Activated CD4-positive, alpha-beta T cell treated with anti-CD3 and anti-CD28 coated beads, Interleukin-2, amount 50 U/mL, for 1 hour (primary cell): Measurements from ENCODE around the gene SSPN.

Source experiments
- DNase-seq: peaks from one replicate; pipeline ENCODE4 v3.0.0-alpha.2; 2020

Gene SSPN

GRCh38 chr12:26188127-26188526, 7.2 kb upstream of the SSPN start:
- no peak for DNase-seq

GRCh38 chr12:26188641-26189040, 6.7 kb upstream of the SSPN start:
- DNase-seq = no peak

GRCh38 chr12:26192142-26192541, 3.2 kb upstream of the SSPN start:
- no peak for DNase-seq

DNA sequence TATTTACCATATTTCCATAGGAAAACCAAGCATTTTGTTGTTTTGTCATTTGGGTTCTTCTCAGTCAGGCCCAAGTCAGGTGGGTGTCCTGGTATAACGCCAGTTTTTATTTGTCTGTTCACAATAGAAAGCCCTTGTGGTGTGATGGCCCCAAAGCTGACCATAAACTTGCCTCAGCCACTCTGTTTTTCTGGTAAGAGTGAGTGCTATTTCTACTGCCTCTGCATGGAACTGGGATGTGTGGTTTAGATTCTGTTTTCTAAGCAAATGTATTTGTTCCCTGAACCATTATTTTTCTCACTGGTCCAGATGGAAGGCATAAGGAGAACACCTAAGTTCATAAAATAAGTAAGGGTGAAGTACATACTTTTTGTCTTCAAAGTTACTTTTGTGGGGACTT, 1.8 kb upstream of the SSPN start:
- DNase-seq = no peak

- no peak for DNase-seq
Measured at GRCh38 chr12:26195641-26196420, 458 bp downstream of the SSPN start.

- no peak for DNase-seq
Measured at GRCh38 chr12:26196421-26196716, 996 bp downstream of the SSPN start.

DNA sequence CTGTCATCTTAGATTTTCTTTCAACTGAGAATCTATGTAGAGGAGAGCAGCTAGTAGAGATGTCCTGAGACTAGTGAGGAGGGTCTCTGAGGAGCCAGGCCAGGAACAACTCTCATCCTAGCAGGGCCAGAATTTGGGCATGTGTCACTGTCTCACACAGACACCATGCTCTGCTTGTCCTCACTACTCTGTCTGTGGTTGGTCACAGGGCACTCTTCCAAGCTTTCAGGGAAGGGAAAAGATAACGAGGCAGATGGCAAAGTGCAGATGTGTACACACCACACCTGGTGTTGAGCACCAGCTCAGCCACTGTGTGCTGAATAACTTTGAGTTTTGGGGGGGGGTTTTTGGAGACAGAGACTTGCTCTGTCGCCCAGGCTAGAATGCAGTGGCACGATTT, 2.5 kb downstream of the SSPN start:
- no peak for DNase-seq

GRCh38 chr12:26198742-26199141, 3.4 kb downstream of the SSPN start:
- DNase-seq = no peak

DNA sequence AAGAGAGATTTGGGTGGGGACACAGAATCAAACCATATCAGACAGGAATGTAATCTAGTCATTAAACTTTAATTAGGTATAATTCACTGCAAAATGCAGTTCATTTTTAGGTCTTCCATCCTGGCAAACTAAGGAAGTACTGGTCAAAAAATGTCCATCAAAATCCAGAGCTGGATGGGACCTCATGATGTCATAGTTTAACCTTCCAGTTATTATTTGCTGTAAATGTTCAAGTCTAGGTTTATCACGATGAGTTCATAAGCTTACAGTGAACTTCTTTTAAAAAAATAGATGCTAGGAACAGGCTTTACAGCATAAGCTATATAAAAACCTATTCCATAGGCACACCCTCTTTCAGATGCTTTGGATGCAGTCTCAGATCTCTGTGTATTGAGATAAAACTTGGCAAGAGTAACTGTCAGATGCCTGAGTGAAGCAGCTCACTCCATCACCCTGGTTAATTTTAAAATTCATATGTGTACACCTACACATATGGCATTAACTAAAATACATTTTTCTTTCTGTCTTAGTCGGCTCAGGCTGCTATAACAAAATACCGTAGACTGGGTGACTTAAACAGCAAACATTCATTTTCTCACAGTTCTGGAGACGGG, 7.9 kb downstream of the SSPN start:
- DNase-seq = no peak

- no peak for DNase-seq
Measured at GRCh38 chr12:26204612-26205289, 9.4 kb downstream of the SSPN start.

- no peak for DNase-seq
Measured at GRCh38 chr12:26205298-26205697, 9.9 kb downstream of the SSPN start.

- DNase-seq = no peak
Measured at GRCh38 chr12:26205941-26206340, 10.6 kb downstream of the SSPN start.

GRCh38 chr12:26211331-26211730, 16.0 kb downstream of the SSPN start:
- DNase-seq = no peak

- DNase-seq = no peak
Measured at GRCh38 chr12:26212396-26212795, 17.0 kb downstream of the SSPN start.

DNA sequence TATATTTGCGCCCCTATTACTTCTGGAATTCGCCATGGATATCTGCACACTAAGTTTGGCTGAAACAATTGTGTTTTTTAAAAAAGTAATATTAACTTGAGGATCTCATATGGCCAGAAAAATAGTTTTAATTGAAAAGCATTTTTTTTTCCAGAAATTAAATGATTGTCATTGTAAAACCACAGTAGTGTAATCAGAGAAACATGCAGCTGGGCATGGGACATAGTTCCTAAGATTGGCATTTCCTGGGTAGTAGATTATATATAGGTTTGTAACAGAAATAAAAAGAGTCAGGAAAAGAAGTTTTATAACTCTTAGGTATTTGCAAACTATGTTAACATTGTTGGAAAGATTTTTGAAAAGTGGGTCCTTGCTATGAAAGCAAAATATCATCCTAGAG, 17.6 kb downstream of the SSPN start:
- DNase-seq = no peak

DNA sequence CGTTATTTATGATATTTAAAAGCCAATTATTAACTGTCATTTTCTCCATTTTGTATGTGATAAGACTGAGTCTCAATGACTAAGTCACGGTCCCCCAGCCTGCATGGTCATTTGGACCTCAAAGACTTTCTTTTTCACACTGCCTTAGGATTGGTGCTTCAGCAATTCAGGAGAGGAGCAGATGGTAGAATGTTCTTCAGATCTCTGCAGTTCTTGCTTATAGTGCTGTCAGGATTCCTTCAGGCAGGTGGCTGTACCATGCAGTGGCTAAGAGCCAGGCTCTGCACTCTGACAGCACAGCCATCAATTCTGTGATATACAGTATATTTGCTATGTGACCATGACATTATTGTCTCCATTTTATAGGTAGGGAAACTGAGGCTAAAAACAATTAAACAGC, 18.7 kb downstream of the SSPN start:
- DNase-seq = no peak

GRCh38 chr12:26219736-26220135, 24.4 kb downstream of the SSPN start:
- DNase-seq = no peak

GRCh38 chr12:26224657-26225056, 29.3 kb downstream of the SSPN start:
- no peak for DNase-seq

- DNase-seq = no peak
Measured at GRCh38 chr12:26226122-26226521, 30.7 kb downstream of the SSPN start.

- no peak for DNase-seq
Measured at GRCh38 chr12:26226629-26227360, 31.4 kb downstream of the SSPN start.

GRCh38 chr12:26227361-26227745, 32.0 kb downstream of the SSPN start:
- no peak for DNase-seq

DNA sequence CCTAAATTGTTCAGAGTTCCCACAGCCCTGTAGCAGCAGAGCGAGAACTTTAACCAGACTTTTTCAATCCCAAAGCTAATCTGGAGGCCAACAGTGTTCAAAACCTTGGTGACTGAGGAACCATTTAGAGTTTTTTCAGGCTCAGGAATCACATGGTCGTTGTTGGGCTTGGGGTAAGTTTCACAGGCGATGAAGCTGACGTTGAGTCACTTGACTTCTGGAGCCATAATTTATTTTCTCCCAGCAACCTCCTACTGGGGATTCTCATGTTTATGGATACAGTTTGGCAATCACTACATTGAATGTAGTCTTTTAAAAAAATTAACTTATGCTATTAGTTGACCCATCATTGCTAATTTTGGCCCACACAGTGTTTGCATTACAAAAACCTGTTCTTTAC, 34.5 kb downstream of the SSPN start:
- DNase-seq = no peak

GRCh38 chr12:26231470-26231869, 36.1 kb downstream of the SSPN start:
- no peak for DNase-seq

GRCh38 chr12:26231921-26232320, 36.5 kb downstream of the SSPN start:
- DNase-seq = no peak
